Sigmoid colon (tissue), 7 donors: Measurements from ENCODE around the gene CDKN1A. TPM values are rescaled to one million over a fixed set of nuclear protein-coding genes. Genes with fewer than 3 reads are reported as not detected.
A peak's percentile ranks its signal among the peaks of the same experiment; 100 is the strongest.

Experiments used
- DNase-seq: peaks from one replicate; pipeline ENCODE4 v3.0.0-alpha.2; 2019
- H3K27ac ChIP-seq, 4 donors: fragments of 200-600 bp; sonication (generic); one replicate each; pipeline ENCODE4 v1.5.1; 2016 to 2019; ENCODE audit warnings: mild to moderate bottlenecking in 1 of 4
- H3K27me3 ChIP-seq, 3 donors: fragments of 200-600 bp; sonication (generic); one replicate each; pipeline ENCODE4 v1.5.1; 2019; ENCODE audit warnings: mild to moderate bottlenecking in 1 of 3
- H3K36me3 ChIP-seq, 4 donors: fragments of 200-600 bp; sonication (generic); one replicate each; pipeline ENCODE4 v1.5.1; 2016 to 2019
- H3K4me1 ChIP-seq, 4 donors: fragments of 200-600 bp; sonication (generic); one replicate each; pipeline ENCODE4 v1.5.1; 2017 to 2019
- H3K4me3 ChIP-seq, 4 donors: fragments of 200-600 bp; sonication (generic); one replicate each; pipeline ENCODE4 v1.5.1; 2017 to 2019; ENCODE audit warnings: mild to moderate bottlenecking in 2 of 4, moderate library complexity in 1 of 4
- H3K9me3 ChIP-seq, 4 donors: fragments of 200-600 bp in 3 of 4; sonication (generic) in 3 of 4; one replicate each; pipeline versions ENCODE4 v1.5.1 to v1.6.1; 2013 to 2019
- CTCF ChIP-seq, 4 experiments: fragments of 450-650 bp in 3 of 4; fragments of 200-600 bp in 1 of 4; IDR thresholded peaks; one replicate each; pipeline ENCODE4 v1.5.1; 2016 to 2019; ENCODE audit warnings: antibody characterized with exemption in 4 of 4, mild to moderate bottlenecking in 3 of 4, moderate library complexity in 2 of 4
- EP300 ChIP-seq, 4 donors: sonication (generic); formaldehyde crosslinking; IDR thresholded peaks; one replicate each; pipeline ENCODE4 v1.6.1; 2017; ENCODE audit warnings: antibody characterized with exemption in 4 of 4
- POLR2A ChIP-seq, 2 donors: fragments of 450-650 bp; IDR thresholded peaks; one replicate each; pipeline ENCODE4 v1.6.1; 2016; ENCODE audit warnings: antibody characterized with exemption in 2 of 2, mild to moderate bottlenecking in 2 of 2, moderate library complexity in 2 of 2
- POLR2AphosphoS5 ChIP-seq, 4 donors: sonication (generic); formaldehyde crosslinking; IDR thresholded peaks; one replicate each; pipeline ENCODE4 v1.6.1; 2017; ENCODE audit warnings: antibody characterized with exemption in 4 of 4
- WGBS, 2 donors: extraction: QIAGEN DNeasy Blood & Tissue Kit; methylation state at CpG; one replicate each; pipeline ENCODE4 v1.1.7; 2013; 5-methylcytosine and 5-hydroxymethylcytosine counted together
- intact Hi-C: fragments of 100-400 bp; cut with DNase I; formaldehyde crosslinking; loops from one replicate; pipeline ENCODE4 v1.15.1; 2023
- polyA plus RNA-seq, 3 donors: library from polyadenylated mRNA; stranded (reverse); fragments of 200-250 nt; gene quantifications; one replicate each; pipeline ENCODE4 v1.2.3, GENCODE V29; 2013
- total RNA-seq, 4 donors: library from RNA; depleted of rRNA; stranded (reverse); fragments of >200 nt; gene quantifications; one replicate each; pipeline ENCODE4 v1.1.0, GENCODE V29; 2016
- donor health status: healthy with polysubstance abuse.
- donor health status: Bipolar disorder and iron deficiency.
- donor health status: healthy.

The CDKN1A gene
- total and polyA plus RNA-seq, 7 donors: 35.7 to 429 (median 255) TPM

DNA sequence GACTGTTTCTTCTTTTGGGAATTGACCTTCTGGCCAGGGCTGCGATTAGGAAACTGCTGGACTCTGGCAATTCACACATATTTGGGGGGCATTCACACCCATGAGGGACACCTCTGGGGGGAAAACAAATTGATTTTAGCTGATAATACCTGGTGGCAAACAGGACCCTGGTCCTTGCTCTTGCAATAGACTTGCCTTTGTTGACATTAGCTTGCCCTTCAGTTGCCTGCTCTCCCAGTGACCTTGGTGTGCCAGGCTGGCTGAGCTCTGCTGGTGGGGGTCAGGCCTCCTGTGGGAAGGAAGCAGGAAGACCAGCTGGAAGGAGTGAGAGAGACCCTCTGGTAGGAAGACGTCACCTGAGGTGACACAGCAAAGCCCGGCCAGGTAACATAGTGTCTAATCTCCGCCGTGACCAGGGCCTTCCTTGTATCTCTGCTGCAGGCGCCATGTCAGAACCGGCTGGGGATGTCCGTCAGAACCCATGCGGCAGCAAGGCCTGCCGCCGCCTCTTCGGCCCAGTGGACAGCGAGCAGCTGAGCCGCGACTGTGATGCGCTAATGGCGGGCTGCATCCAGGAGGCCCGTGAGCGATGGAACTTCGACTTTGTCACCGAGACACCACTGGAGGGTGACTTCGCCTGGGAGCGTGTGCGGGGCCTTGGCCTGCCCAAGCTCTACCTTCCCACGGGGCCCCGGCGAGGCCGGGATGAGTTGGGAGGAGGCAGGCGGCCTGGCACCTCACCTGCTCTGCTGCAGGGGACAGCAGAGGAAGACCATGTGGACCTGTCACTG is 5.3 kb downstream of the CDKN1A start:
- no peak for DNase-seq
- WGBS, 2 donors: 95 to 96% methylated on average over 29 of the region's 29 CpGs
- intact Hi-C loops: loop anchor here (2.0 to 5.0 kb wide), 2 partner anchors 73 to 261 kb away; no protein-coding TSS in a partner anchor
- H3K27me3 ChIP-seq: no peaks in the 10 kb centered on the region
- H3K36me3 ChIP-seq: peaks cover 21 to 51% (median 34%) of the 10 kb centered on the region in 4 donors
- H3K4me1 ChIP-seq: peaks cover 0 to 34% (median 18%) of the 10 kb centered on the region in 4 donors
- TF ChIP-seq POLR2AphosphoS5 (IDR thresholded peaks at IDR 0.05) (peak in 1 of 4 donors; percentile 20), CTCF (IDR thresholded peaks at IDR 0.05) (no peak), EP300 (IDR thresholded peaks at IDR 0.05) (no peak), POLR2A (IDR thresholded peaks at IDR 0.05) (no peak)
- H3K4me3 ChIP-seq: no peak overlapping the region
- no peak overlapping the region for H3K27ac ChIP-seq
- no peaks in the 10 kb centered on the region for H3K9me3 ChIP-seq

DNA sequence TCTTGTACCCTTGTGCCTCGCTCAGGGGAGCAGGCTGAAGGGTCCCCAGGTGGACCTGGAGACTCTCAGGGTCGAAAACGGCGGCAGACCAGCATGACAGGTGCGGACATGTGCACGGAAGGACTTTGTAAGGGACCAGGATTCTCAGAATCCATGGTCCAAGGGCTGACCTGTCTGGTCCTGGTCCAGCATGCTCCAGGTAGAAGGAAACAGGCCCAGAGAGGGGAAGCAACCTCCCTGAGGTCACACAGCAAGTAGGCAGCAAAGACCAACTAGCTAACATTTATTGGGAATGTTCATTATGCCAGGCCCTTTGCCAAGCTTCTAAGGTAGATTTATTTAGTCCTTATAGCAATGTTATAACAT is 5.9 kb downstream of the CDKN1A start:
- H3K36me3 ChIP-seq: peaks cover 21 to 51% (median 34%) of the 10 kb centered on the region in 4 donors
- peaks cover 0 to 28% (median 18%) of the 10 kb centered on the region in 4 donors for H3K4me1 ChIP-seq
- intact Hi-C loops: loop anchor here (5.0 kb wide), 1 partner anchor 73 kb away; no protein-coding TSS in a partner anchor
- H3K27me3 ChIP-seq: no peaks in the 10 kb centered on the region
- H3K4me3 ChIP-seq: no peak overlapping the region
- no peaks in the 10 kb centered on the region for H3K9me3 ChIP-seq
- TF ChIP-seq CTCF (IDR thresholded peaks at IDR 0.05): no peak
- no peak for TF ChIP-seq POLR2A (IDR thresholded peaks at IDR 0.05)
- TF ChIP-seq EP300 (IDR thresholded peaks at IDR 0.05): no peak
- no peak for TF ChIP-seq POLR2AphosphoS5 (IDR thresholded peaks at IDR 0.05)
- H3K27ac ChIP-seq: no peak overlapping the region
- WGBS, 2 donors: 92 to 96% methylated on average over 6 of the region's 6 CpGs
- DNase-seq: no peak

DNA sequence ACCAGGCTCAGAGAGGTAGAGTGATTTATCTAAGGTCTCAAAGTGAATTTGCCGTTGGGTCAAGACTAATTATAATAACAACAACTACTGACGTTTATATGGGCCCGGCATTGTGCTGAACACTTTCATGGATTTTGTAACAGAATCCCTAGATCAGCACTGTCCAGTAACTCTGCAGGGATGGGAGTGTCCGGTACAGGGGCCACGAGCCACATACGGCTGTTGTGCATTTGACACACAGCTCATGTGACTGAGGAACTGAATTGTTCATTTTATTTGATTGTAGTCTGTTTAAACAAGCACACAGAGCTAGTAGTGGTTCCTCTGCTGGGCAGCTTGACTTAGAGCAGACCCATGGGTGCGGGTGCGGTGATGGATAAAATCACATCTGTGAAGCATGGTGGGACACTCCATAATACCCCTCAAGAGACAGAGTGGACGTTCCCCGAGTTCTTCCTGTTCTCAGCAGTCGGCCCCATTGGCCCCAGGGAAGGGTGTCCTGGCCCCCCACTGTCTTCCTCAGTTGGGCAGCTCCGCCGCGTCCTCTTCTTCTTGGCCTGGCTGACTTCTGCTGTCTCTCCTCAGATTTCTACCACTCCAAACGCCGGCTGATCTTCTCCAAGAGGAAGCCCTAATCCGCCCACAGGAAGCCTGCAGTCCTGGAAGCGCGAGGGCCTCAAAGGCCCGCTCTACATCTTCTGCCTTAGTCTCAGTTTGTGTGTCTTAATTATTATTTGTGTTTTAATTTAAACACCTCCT is 6.8 kb downstream of the CDKN1A start:
- peaks cover 21 to 51% (median 34%) of the 10 kb centered on the region in 4 donors for H3K36me3 ChIP-seq
- WGBS, 2 donors: 76 to 83% methylated on average over 20 of the region's 20 CpGs
- H3K27me3 ChIP-seq: no peaks in the 10 kb centered on the region
- no peak for DNase-seq
- peaks cover 0 to 27% (median 18%) of the 10 kb centered on the region in 4 donors for H3K4me1 ChIP-seq
- no peaks in the 10 kb centered on the region for H3K9me3 ChIP-seq
- no peak overlapping the region for H3K4me3 ChIP-seq
- H3K27ac ChIP-seq: peak overlapping the region in 2 of 4 donors; percentile 4 to 23
- TF ChIP-seq CTCF (IDR thresholded peaks at IDR 0.05): no peak
- peak in 1 of 4 donors; percentile 5 for TF ChIP-seq POLR2AphosphoS5 (IDR thresholded peaks at IDR 0.05)
- intact Hi-C loops: no loop called here

GRCh38 chr6:36685926-36686667 is 7.6 kb downstream of the CDKN1A start:
- WGBS, 2 donors: 62 to 84% methylated on average over 11 of the region's 11 CpGs
- TF ChIP-seq POLR2AphosphoS5 (IDR thresholded peaks at IDR 0.05) (no peak), CTCF (IDR thresholded peaks at IDR 0.05) (no peak), EP300 (IDR thresholded peaks at IDR 0.05) (no peak), POLR2A (IDR thresholded peaks at IDR 0.05) (no peak)
- Histone ChIP-seq H3K27me3 (no peaks in the 10 kb centered on the region), H3K4me1 (peaks cover 0 to 20% (median 12%) of the 10 kb centered on the region in 4 donors), H3K27ac (peak overlapping the region in 2 of 4 donors; percentile 4 to 23), H3K9me3 (no peaks in the 10 kb centered on the region), H3K36me3 (peaks cover 21 to 51% (median 34%) of the 10 kb centered on the region in 4 donors), H3K4me3 (no peak overlapping the region)
- DNase-seq: peak; percentile 80
- intact Hi-C loops: no loop called here
